SU-DHL-6 (cell line): ENCODE data around the gene KDM2A.

Experiments used
- H2AFZ ChIP-seq: fragments of 200-600 bp; sonication (generic); 2 replicates; pipeline ENCODE4 v1.6.1; 2014; ENCODE audit warnings: low read depth, mild to moderate bottlenecking, moderate library complexity, mixed read lengths, antibody characterized with exemption, low read length; ENCODE audit not compliant: severe bottlenecking
- H3F3A ChIP-seq: fragments of 200-600 bp; shearing (Covaris generic); 2 replicates; pipeline ENCODE4 v1.6.0; 2016; ENCODE audit warnings: antibody characterized with exemption, mild to moderate bottlenecking; ENCODE audit not compliant: insufficient read depth
- H3K27ac ChIP-seq: fragments of 200-600 bp; sonication (generic); 2 replicates; pipeline ENCODE4 v1.5.1; 2016; ENCODE audit warnings: low read depth, mild to moderate bottlenecking, low read length, moderate library complexity, mixed read lengths
- H3K27me3 ChIP-seq: fragments of 200-600 bp; sonication (generic), shearing (Covaris generic); 2 replicates; pipeline ENCODE4 v1.6.0; 2014; ENCODE audit warnings: mild to moderate bottlenecking, low read length
- H3K36me3 ChIP-seq: fragments of 200-600 bp; sonication (generic); 2 replicates; pipeline ENCODE4 v1.6.1; 2014; ENCODE audit warnings: mild to moderate bottlenecking, low read length, mixed read lengths
- H3K4me2 ChIP-seq: fragments of 300-600, 200-600 bp; shearing (Covaris generic), sonication (generic); 2 replicates; pipeline ENCODE4 v1.6.0; 2014; ENCODE audit warnings: low read length, low read depth, mild to moderate bottlenecking; ENCODE audit not compliant: poor library complexity, severe bottlenecking
- H3K4me3 ChIP-seq: fragments of 200-600 bp; sonication (generic); 2 replicates; pipeline ENCODE4 v1.5.1; 2014; ENCODE audit warnings: antibody characterized with exemption, low read length, mild to moderate bottlenecking, mixed read lengths; ENCODE audit not compliant: insufficient read depth, poor library complexity, severe bottlenecking
- H3K79me2 ChIP-seq: fragments of 200-600 bp; sonication (generic); 2 replicates; pipeline ENCODE4 v1.6.1; 2014; ENCODE audit warnings: mild to moderate bottlenecking, low read length, moderate library complexity; ENCODE audit not compliant: insufficient read depth
- H3K9ac ChIP-seq: fragments of 200-600 bp; sonication (generic); 2 replicates; pipeline ENCODE4 v1.7.0; 2014; ENCODE audit warnings: mild to moderate bottlenecking, low read length
- H3K9me2 ChIP-seq: fragments of 200-600 bp; sonication (generic); replicated peaks from 2 replicates; pipeline ENCODE4 v1.6.1; 2014; ENCODE audit warnings: low read length; ENCODE audit not compliant: insufficient read depth
- H3K9me3 ChIP-seq: fragments of 200-600 bp; sonication (generic); 2 replicates; pipeline ENCODE4 v1.6.1; 2014; ENCODE audit warnings: low read length, mixed read lengths; ENCODE audit not compliant: insufficient read depth
- H4K20me1 ChIP-seq: fragments of 200-600 bp; sonication (generic); 2 replicates; pipeline ENCODE4 v1.6.1; 2014; ENCODE audit warnings: low read depth, mild to moderate bottlenecking, antibody characterized with exemption, low read length, moderate library complexity, mixed read lengths
- EZH2phosphoT487 ChIP-seq: fragments of 200-600 bp; sonication (generic), shearing (Covaris generic); conservative IDR thresholded peaks from 2 replicates; pipeline ENCODE4 v1.6.1; 2018; ENCODE audit warnings: mild to moderate bottlenecking, antibody characterized with exemption, low read length, moderate library complexity, mixed read lengths
- TF ChIP-seq, protein P1 (sequence below): fragments of 200-600 bp; sonication (generic); IDR thresholded peaks from one replicate; pipeline ENCODE4 v1.5.1; 2017; ENCODE audit warnings: antibody characterized with exemption, mild to moderate bottlenecking, low read length, moderate library complexity; ENCODE audit not compliant: insufficient read depth, poor library complexity, severe bottlenecking

Gene KDM2A

GRCh38 chr11:67178421-67178820 is 59.4 kb downstream of the KDM2A start:
- Histone ChIP-seq H3K27ac (no peak overlapping the region), H3K79me2 (peaks cover 34% of the 10 kb centered on the region), H3K9ac (no peak overlapping the region), H4K20me1 (no peaks in the 10 kb centered on the region), H3K27me3 (no peaks in the 10 kb centered on the region), H3F3A (no peaks in the 10 kb centered on the region; the same call in 1 of the 2 replicates), H3K36me3 (peaks cover 17% of the 10 kb centered on the region; the same call in 1 of the 2 replicates), H3K4me2 (no peak overlapping the region), H3K9me2 (no peaks in the 10 kb centered on the region), H2AFZ (no peak overlapping the region), H3K4me3 (no peak overlapping the region), H3K9me3 (no peaks in the 10 kb centered on the region)
- TF ChIP-seq, protein P1, sequence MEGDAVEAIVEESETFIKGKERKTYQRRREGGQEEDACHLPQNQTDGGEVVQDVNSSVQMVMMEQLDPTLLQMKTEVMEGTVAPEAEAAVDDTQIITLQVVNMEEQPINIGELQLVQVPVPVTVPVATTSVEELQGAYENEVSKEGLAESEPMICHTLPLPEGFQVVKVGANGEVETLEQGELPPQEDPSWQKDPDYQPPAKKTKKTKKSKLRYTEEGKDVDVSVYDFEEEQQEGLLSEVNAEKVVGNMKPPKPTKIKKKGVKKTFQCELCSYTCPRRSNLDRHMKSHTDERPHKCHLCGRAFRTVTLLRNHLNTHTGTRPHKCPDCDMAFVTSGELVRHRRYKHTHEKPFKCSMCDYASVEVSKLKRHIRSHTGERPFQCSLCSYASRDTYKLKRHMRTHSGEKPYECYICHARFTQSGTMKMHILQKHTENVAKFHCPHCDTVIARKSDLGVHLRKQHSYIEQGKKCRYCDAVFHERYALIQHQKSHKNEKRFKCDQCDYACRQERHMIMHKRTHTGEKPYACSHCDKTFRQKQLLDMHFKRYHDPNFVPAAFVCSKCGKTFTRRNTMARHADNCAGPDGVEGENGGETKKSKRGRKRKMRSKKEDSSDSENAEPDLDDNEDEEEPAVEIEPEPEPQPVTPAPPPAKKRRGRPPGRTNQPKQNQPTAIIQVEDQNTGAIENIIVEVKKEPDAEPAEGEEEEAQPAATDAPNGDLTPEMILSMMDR, result no peak
- no peak for TF ChIP-seq EZH2phosphoT487

GRCh38 chr11:67178878-67179277 is 59.8 kb downstream of the KDM2A start:
- Histone ChIP-seq H3K79me2 (peaks cover 30% of the 10 kb centered on the region; the same call in 1 of the 2 replicates), H4K20me1 (no peaks in the 10 kb centered on the region), H3K27me3 (no peaks in the 10 kb centered on the region), H3K9me3 (no peaks in the 10 kb centered on the region), H3K27ac (no peak overlapping the region), H3K4me3 (no peak overlapping the region), H2AFZ (no peak overlapping the region), H3F3A (no peaks in the 10 kb centered on the region; the same call in 1 of the 2 replicates), H3K9me2 (no peaks in the 10 kb centered on the region), H3K4me2 (no peak overlapping the region), H3K36me3 (peaks cover 17% of the 10 kb centered on the region; the same call in 1 of the 2 replicates), H3K9ac (no peak overlapping the region)
- TF ChIP-seq, protein P1, result no peak
- no peak for TF ChIP-seq EZH2phosphoT487

- no peaks in the 10 kb centered on the region for H3K9me3 ChIP-seq
- no peak overlapping the region for H2AFZ ChIP-seq
- TF ChIP-seq, protein P1, result no peak
- no peak for TF ChIP-seq EZH2phosphoT487
- no peaks in the 10 kb centered on the region for H4K20me1 ChIP-seq
- no peaks in the 10 kb centered on the region for H3K9me2 ChIP-seq
- no peak overlapping the region for H3K4me2 ChIP-seq
- H3K27me3 ChIP-seq, result no peaks in the 10 kb centered on the region
- H3K9ac ChIP-seq, result no peak overlapping the region
- H3F3A ChIP-seq, result no peaks in the 10 kb centered on the region; the same call in 1 of the 2 replicates
- H3K79me2 ChIP-seq, result peaks cover 23% of the 10 kb centered on the region; the same call in 1 of the 2 replicates
- no peak overlapping the region for H3K27ac ChIP-seq
- no peak overlapping the region for H3K4me3 ChIP-seq
- H3K36me3 ChIP-seq, result peaks cover 17% of the 10 kb centered on the region; the same call in 1 of the 2 replicates
These were observed 60.9 kb downstream of the KDM2A start for GRCh38 chr11:67179892-67180490.
